NCI-H1694 (cell line): Measurements from ENCODE around the gene PLOD2.

Source experiments
- DNase-seq: peaks from one replicate; lab custom pipeline; 2025; lab: John Stamatoyannopoulos, UW

Gene PLOD2

GRCh38 chr3:146036281-146036680 is 124.7 kb downstream of the PLOD2 start:
- no peak for DNase-seq

- DNase-seq = no peak
Measured at GRCh38 chr3:146035366-146035765, 125.6 kb downstream of the PLOD2 start.

DNA sequence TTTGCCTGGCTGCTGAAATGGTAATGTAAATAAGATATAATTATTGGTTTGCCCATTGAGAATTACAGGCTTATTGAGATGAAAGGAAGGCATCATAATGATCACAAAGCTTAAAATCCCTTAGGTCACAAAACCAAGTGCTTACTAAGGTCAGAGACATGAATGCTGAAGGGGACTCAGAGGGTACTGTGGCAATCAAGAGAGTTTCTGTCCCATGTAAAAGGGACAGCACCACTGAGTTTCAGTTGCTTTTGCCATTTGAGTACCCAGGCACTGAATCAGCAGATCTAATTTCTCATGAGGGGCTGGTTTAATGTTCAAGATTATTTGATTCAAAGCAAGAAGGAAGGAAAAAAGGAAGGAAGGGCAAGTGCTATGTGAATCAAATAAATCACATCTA is 127.0 kb downstream of the PLOD2 start:
- DNase-seq = no peak

DNA sequence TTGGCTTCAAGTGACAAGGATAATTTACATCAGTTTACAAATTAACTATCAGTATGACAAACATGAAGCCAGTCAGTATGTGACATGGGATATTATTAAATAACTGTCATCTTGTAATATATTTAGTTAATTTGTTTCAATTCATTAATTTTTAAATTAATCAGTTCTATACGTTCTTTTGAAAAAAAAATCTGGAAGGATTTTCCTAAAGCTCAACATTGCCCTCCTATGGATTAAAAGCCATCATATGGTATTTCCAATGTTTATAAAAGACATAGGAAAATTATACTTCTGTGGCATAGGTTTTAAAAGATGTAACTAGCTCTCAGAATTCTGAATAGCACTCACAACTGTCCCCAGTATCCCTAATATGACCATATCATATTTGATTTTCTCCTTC is 134.4 kb downstream of the PLOD2 start:
- DNase-seq = no peak

DNA sequence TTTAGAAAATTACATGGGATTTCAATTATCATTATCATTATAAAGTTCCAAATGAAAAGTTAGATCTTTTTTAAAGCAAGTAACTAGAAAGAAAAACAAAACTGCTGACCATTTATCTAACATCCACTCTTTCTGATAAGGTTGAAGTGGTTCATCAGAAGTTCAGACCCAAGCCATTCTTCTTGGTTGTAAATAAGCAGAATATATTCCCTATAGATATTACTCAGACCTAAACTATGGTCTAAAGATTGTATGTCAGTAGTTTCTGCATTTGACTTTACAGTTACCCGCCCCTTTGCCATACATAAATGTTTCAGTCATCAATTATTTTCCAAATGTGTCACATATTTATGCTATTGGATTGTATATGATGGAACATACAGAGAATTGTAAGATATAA is 136.7 kb downstream of the PLOD2 start:
- no peak for DNase-seq

DNA sequence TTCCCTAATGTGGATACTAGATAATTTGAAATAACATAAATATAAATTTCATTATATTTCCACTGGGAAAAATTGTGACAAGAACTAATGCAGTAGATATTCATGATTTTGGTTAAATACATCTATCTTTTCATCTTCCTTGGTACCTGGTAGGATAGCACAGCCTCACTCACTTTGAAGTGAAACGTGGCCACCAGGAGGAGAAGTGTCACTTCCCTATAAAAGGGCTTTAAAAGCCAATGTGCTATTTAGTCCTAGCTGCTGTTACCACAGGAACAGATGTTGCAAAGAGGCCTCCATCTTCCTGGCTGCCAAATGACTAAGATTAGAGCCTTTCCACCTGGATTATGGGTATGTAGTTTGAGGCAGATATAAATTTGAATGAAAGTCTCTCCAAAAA is 140.0 kb downstream of the PLOD2 start:
- DNase-seq = no peak

DNA sequence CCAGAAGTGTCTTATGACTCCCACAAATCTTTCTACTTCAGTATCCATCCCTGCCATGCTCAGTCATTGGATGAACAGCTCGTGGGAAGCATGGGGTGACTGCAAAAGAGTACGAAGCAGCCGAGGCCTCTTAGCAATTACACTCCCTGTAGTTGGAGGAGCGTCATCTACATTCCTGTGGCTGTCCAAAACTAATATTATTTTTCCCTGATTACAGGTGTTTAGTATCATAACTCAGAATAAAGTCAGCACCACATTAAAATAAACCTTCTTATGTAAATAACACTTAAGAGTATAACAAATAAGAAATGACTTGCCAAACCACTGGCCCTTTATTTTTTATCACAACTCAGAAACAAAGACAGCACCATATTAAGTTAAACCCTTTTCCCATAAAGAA is 141.5 kb downstream of the PLOD2 start:
- DNase-seq = no peak
